ENCODE results near the gene ACTA1. TPM values are rescaled to one million over a fixed set of nuclear protein-coding genes. Genes with fewer than 3 reads are reported as not detected.
"Not testable (repeated sequence)": the region's sequence is repeated elsewhere in the genome, so short reads cannot be mapped to it uniquely, and the experiment has no call there.

ACTA1 gene
- total RNA-seq, 2 experiments from 2014 or later = not detected

DNA sequence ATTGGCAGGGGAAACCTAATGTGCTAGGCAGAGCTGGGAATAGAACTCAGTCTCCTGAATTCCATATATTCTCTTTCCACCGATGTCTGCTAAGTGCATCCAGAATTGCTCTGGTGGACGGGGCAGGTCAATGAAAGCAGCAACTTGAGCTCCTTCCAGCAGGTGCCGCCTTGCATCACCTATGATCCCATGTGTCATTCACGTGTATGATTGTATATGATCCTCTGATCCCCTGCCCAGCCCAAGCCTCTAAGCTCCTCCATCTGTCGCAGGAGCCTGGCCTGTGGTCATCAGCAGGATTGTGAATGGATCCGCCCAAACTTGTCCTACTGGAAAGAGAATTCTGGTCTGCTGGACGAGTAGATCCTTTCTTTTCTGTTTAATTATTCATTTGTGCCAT is 13.1 kb downstream of the ACTA1 start:
- POLR2A ChIA-PET = interaction anchor here (0.5 to 1.1 kb wide), 3 partner anchors 10 to 733 kb away, joined by 4 read pairs; no protein-coding TSS in a partner anchor
- CTCF ChIA-PET (ENCODE audit: unreplicated experiment) = no interaction called here

GRCh38 chr1:229420224-229420623 is 13.7 kb downstream of the ACTA1 start:
- no peaks in the 10 kb centered on the region for H4K20me1 ChIP-seq (ENCODE audit: insufficient read depth, low read length)
- H3K9me2 ChIP-seq (ENCODE audit: insufficient read depth, low read length) = no peaks in the 10 kb centered on the region
- H3K27ac ChIP-seq (ENCODE audit: low read depth, low read length, poor library complexity, severe bottlenecking) = no peak overlapping the region
- intact Hi-C loops (cut with micrococcal nuclease; ENCODE audit: unreplicated experiment) = no loop called here
- POLR2A ChIA-PET = interaction anchor here (0.6 to 0.7 kb wide), 2 partner anchors 28 to 107 kb away, joined by 4 read pairs; no protein-coding TSS in a partner anchor
- H3K4me2 ChIP-seq (ENCODE audit: low read length) = no peak overlapping the region
- H3K4me1 ChIP-seq (ENCODE audit: insufficient read depth, low read length, poor library complexity, severe bottlenecking) = no peaks in the 10 kb centered on the region
- no TSS peak for BruUV-seq (replicated peaks)
- no peak for DNase-seq (ENCODE audit: low spot score)
- H3K79me2 ChIP-seq (ENCODE audit: insufficient read depth, low read depth, low read length) = no peaks in the 10 kb centered on the region
- no peak overlapping the region for H3K4me3 ChIP-seq (ENCODE audit: low read depth, low read length, poor library complexity, severe bottlenecking)
- TF ChIP-seq EZH2phosphoT487 (IDR thresholded peaks at IDR 0.05; ENCODE audit: borderline replicate concordance, low read depth, low read length) (no peak), CTCF (conservative IDR thresholded peaks at IDR 0.05; ENCODE audit: low read length) (no peak)
- no peak overlapping the region for H2AFZ ChIP-seq (ENCODE audit: low read length)
- no peaks in the 10 kb centered on the region for H3K9me3 ChIP-seq (ENCODE audit: low read length)
- H3K36me3 ChIP-seq (ENCODE audit: insufficient read depth, low read length) = no peaks in the 10 kb centered on the region
- CTCF ChIA-PET (ENCODE audit: unreplicated experiment) = no interaction called here

More for the DNA sequence above, 13.1 kb downstream of the ACTA1 start:
- Histone ChIP-seq H3K9me2 (ENCODE audit: insufficient read depth, low read length) (no peaks in the 10 kb centered on the region), H3K36me3 (ENCODE audit: insufficient read depth, low read length) (no peaks in the 10 kb centered on the region), H2AFZ (ENCODE audit: low read length) (no peak overlapping the region), H3K79me2 (ENCODE audit: insufficient read depth, low read depth, low read length) (no peaks in the 10 kb centered on the region), H3K4me2 (ENCODE audit: low read length) (no peak overlapping the region), H3K4me1 (ENCODE audit: insufficient read depth, low read length, poor library complexity, severe bottlenecking) (no peaks in the 10 kb centered on the region), H3K4me3 (ENCODE audit: low read depth, low read length, poor library complexity, severe bottlenecking) (no peak overlapping the region), H3K27ac (ENCODE audit: low read depth, low read length, poor library complexity, severe bottlenecking) (no peak overlapping the region), H4K20me1 (ENCODE audit: insufficient read depth, low read length) (no peaks in the 10 kb centered on the region), H3K9me3 (ENCODE audit: low read length) (no peaks in the 10 kb centered on the region)
- intact Hi-C loops (cut with micrococcal nuclease; ENCODE audit: unreplicated experiment) = no loop called here
- TF ChIP-seq EZH2phosphoT487 (IDR thresholded peaks at IDR 0.05; ENCODE audit: borderline replicate concordance, low read depth, low read length) (no peak), CTCF (conservative IDR thresholded peaks at IDR 0.05; ENCODE audit: low read length) (peak; percentile 46; the same call in 1 of the 2 replicates)
- no TSS peak for BruUV-seq (replicated peaks)
- DNase-seq (ENCODE audit: low spot score) = peak; percentile 20

- H2AFZ ChIP-seq (ENCODE audit: low read length); H3K27ac ChIP-seq (ENCODE audit: low read depth, low read length, poor library complexity, severe bottlenecking); DNase-seq (ENCODE audit: low spot score); H3K9me3 ChIP-seq (ENCODE audit: low read length); H3K36me3 ChIP-seq (ENCODE audit: insufficient read depth, low read length); H3K9me2 ChIP-seq (ENCODE audit: insufficient read depth, low read length); H3K79me2 ChIP-seq (ENCODE audit: insufficient read depth, low read depth, low read length); H3K4me1 ChIP-seq (ENCODE audit: insufficient read depth, low read length, poor library complexity, severe bottlenecking); H3K4me3 ChIP-seq (ENCODE audit: low read depth, low read length, poor library complexity, severe bottlenecking); intact Hi-C loops (cut with micrococcal nuclease; ENCODE audit: unreplicated experiment); H4K20me1 ChIP-seq (ENCODE audit: insufficient read depth, low read length); CTCF ChIA-PET (ENCODE audit: unreplicated experiment); BruUV-seq (replicated peaks); H3K4me2 ChIP-seq (ENCODE audit: low read length): not testable (repeated sequence)
- POLR2A ChIA-PET = interaction anchor here (0.7 kb wide), 1 partner anchor 548 kb away, joined by 3 read pairs; no protein-coding TSS in a partner anchor
Observed at GRCh38 chr1:229418586-229418985, 15.3 kb downstream of the ACTA1 start.

DNA sequence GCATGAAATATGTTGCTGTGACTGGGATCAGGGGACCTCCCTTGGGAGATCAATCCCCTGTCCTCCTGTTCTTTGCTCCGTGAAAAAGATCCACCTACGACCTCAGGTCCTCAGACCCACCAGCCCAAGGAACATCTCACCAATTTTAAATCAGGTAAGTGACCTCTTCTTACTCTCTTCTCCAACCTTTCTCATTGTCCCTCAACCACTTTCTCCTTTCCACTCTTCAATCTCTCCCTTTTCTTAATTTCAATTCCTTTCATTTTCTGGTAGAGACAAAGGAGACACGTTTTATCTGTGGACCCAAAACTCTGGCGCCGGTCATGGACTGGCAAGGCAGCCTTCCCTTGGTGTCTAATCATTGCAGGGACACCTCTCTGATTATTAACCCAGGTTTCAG is 21.1 kb downstream of the ACTA1 start:
- POLR2A ChIA-PET; H3K4me1 ChIP-seq (ENCODE audit: insufficient read depth, low read length, poor library complexity, severe bottlenecking); H3K9me2 ChIP-seq (ENCODE audit: insufficient read depth, low read length); H3K79me2 ChIP-seq (ENCODE audit: insufficient read depth, low read depth, low read length); BruUV-seq (replicated peaks); H3K36me3 ChIP-seq (ENCODE audit: insufficient read depth, low read length); H2AFZ ChIP-seq (ENCODE audit: low read length); H3K9me3 ChIP-seq (ENCODE audit: low read length); H3K4me3 ChIP-seq (ENCODE audit: low read depth, low read length, poor library complexity, severe bottlenecking); CTCF ChIA-PET (ENCODE audit: unreplicated experiment); DNase-seq (ENCODE audit: low spot score); H3K27ac ChIP-seq (ENCODE audit: low read depth, low read length, poor library complexity, severe bottlenecking); intact Hi-C loops (cut with micrococcal nuclease; ENCODE audit: unreplicated experiment); H4K20me1 ChIP-seq (ENCODE audit: insufficient read depth, low read length); H3K4me2 ChIP-seq (ENCODE audit: low read length): not testable (repeated sequence)

Data from OCI-LY7 (cell line).